Measurements from ENCODE around the gene HSPB8.

Gene HSPB8

GRCh38 chr12:119151445-119152026 lies 27.2 kb upstream of the HSPB8 start:
- Histone ChIP-seq H3K9ac (ENCODE audit: low read depth in 1 of 2, low read length in 2 of 2) (no peak overlapping the region), H3K9me3 (ENCODE audit: control insufficient read depth in 1 of 2, low read length in 2 of 2) (no peaks in the 10 kb centered on the region), H3K36me3 (ENCODE audit: control insufficient read depth in 1 of 2, insufficient read depth in 2 of 2, low read length in 2 of 2) (no peaks in the 10 kb centered on the region), H3K27ac (ENCODE audit: low read depth, low read length) (no peak overlapping the region), H3K4me1 (ENCODE audit: control insufficient read depth in 1 of 2, insufficient read depth in 2 of 2, low read length in 2 of 2) (no peaks in the 10 kb centered on the region), H3K27me3 (ENCODE audit: control insufficient read depth in 1 of 2, insufficient read depth in 2 of 2, low read length in 2 of 2) (no peaks in the 10 kb centered on the region), H3K4me3 (ENCODE audit: low read depth in 1 of 2, low read length in 2 of 2) (no peak overlapping the region)

- Histone ChIP-seq H3K9ac (ENCODE audit: low read depth in 1 of 2, low read length in 2 of 2) (no peak overlapping the region), H3K36me3 (ENCODE audit: control insufficient read depth in 1 of 2, insufficient read depth in 2 of 2, low read length in 2 of 2) (no peaks in the 10 kb centered on the region), H3K9me3 (ENCODE audit: control insufficient read depth in 1 of 2, low read length in 2 of 2) (no peaks in the 10 kb centered on the region), H3K27me3 (ENCODE audit: control insufficient read depth in 1 of 2, insufficient read depth in 2 of 2, low read length in 2 of 2) (no peaks in the 10 kb centered on the region), H3K27ac (ENCODE audit: low read depth, low read length) (no peak overlapping the region), H3K4me3 (ENCODE audit: low read depth in 1 of 2, low read length in 2 of 2) (no peak overlapping the region), H3K4me1 (ENCODE audit: control insufficient read depth in 1 of 2, insufficient read depth in 2 of 2, low read length in 2 of 2) (no peaks in the 10 kb centered on the region)
Observed at GRCh38 chr12:119153477-119154434, 25.0 kb upstream of the HSPB8 start.

- Histone ChIP-seq H3K9ac (ENCODE audit: low read depth in 1 of 2, low read length in 2 of 2) (no peak overlapping the region), H3K27ac (ENCODE audit: low read depth, low read length) (no peak overlapping the region), H3K27me3 (ENCODE audit: control insufficient read depth in 1 of 2, insufficient read depth in 2 of 2, low read length in 2 of 2) (no peaks in the 10 kb centered on the region), H3K4me1 (ENCODE audit: control insufficient read depth in 1 of 2, insufficient read depth in 2 of 2, low read length in 2 of 2) (no peaks in the 10 kb centered on the region), H3K9me3 (ENCODE audit: control insufficient read depth in 1 of 2, low read length in 2 of 2) (no peaks in the 10 kb centered on the region), H3K36me3 (ENCODE audit: control insufficient read depth in 1 of 2, insufficient read depth in 2 of 2, low read length in 2 of 2) (no peaks in the 10 kb centered on the region), H3K4me3 (ENCODE audit: low read depth in 1 of 2, low read length in 2 of 2) (no peak overlapping the region)
Observed at GRCh38 chr12:119154435-119154818, 24.3 kb upstream of the HSPB8 start.

GRCh38 chr12:119156401-119157044 lies 22.2 kb upstream of the HSPB8 start:
- Histone ChIP-seq H3K9me3 (ENCODE audit: control insufficient read depth in 1 of 2, low read length in 2 of 2) (no peaks in the 10 kb centered on the region), H3K9ac (ENCODE audit: low read depth in 1 of 2, low read length in 2 of 2) (no peak overlapping the region), H3K4me3 (ENCODE audit: low read depth in 1 of 2, low read length in 2 of 2) (no peak overlapping the region), H3K36me3 (ENCODE audit: control insufficient read depth in 1 of 2, insufficient read depth in 2 of 2, low read length in 2 of 2) (no peaks in the 10 kb centered on the region), H3K4me1 (ENCODE audit: control insufficient read depth in 1 of 2, insufficient read depth in 2 of 2, low read length in 2 of 2) (no peaks in the 10 kb centered on the region), H3K27me3 (ENCODE audit: control insufficient read depth in 1 of 2, insufficient read depth in 2 of 2, low read length in 2 of 2) (no peaks in the 10 kb centered on the region), H3K27ac (ENCODE audit: low read depth, low read length) (no peak overlapping the region)

GRCh38 chr12:119157528-119157927 lies 21.2 kb upstream of the HSPB8 start:
- H3K4me3 ChIP-seq (ENCODE audit: low read depth in 1 of 2, low read length in 2 of 2): no peak overlapping the region
- no peak overlapping the region for H3K9ac ChIP-seq (ENCODE audit: low read depth in 1 of 2, low read length in 2 of 2)
- no peaks in the 10 kb centered on the region for H3K36me3 ChIP-seq (ENCODE audit: control insufficient read depth in 1 of 2, insufficient read depth in 2 of 2, low read length in 2 of 2)
- H3K27ac ChIP-seq (ENCODE audit: low read depth, low read length): no peak overlapping the region
- H3K9me3 ChIP-seq (ENCODE audit: control insufficient read depth in 1 of 2, low read length in 2 of 2): no peaks in the 10 kb centered on the region
- H3K27me3 ChIP-seq (ENCODE audit: control insufficient read depth in 1 of 2, insufficient read depth in 2 of 2, low read length in 2 of 2): no peaks in the 10 kb centered on the region
- no peaks in the 10 kb centered on the region for H3K4me1 ChIP-seq (ENCODE audit: control insufficient read depth in 1 of 2, insufficient read depth in 2 of 2, low read length in 2 of 2)

- no peaks in the 10 kb centered on the region for H3K36me3 ChIP-seq (ENCODE audit: control insufficient read depth in 1 of 2, insufficient read depth in 2 of 2, low read length in 2 of 2)
- no peaks in the 10 kb centered on the region for H3K9me3 ChIP-seq (ENCODE audit: control insufficient read depth in 1 of 2, low read length in 2 of 2)
- no peak overlapping the region for H3K9ac ChIP-seq (ENCODE audit: low read depth in 1 of 2, low read length in 2 of 2)
- H3K27ac ChIP-seq (ENCODE audit: low read depth, low read length): no peak overlapping the region
- no peaks in the 10 kb centered on the region for H3K27me3 ChIP-seq (ENCODE audit: control insufficient read depth in 1 of 2, insufficient read depth in 2 of 2, low read length in 2 of 2)
- H3K4me3 ChIP-seq (ENCODE audit: low read depth in 1 of 2, low read length in 2 of 2): no peak overlapping the region
- H3K4me1 ChIP-seq (ENCODE audit: control insufficient read depth in 1 of 2, insufficient read depth in 2 of 2, low read length in 2 of 2): no peaks in the 10 kb centered on the region
Observed at GRCh38 chr12:119157978-119158377, 20.8 kb upstream of the HSPB8 start.

GRCh38 chr12:119158402-119158801 lies 20.3 kb upstream of the HSPB8 start:
- H3K4me1 ChIP-seq (ENCODE audit: control insufficient read depth in 1 of 2, insufficient read depth in 2 of 2, low read length in 2 of 2): no peaks in the 10 kb centered on the region
- H3K9ac ChIP-seq (ENCODE audit: low read depth in 1 of 2, low read length in 2 of 2): no peak overlapping the region
- H3K27ac ChIP-seq (ENCODE audit: low read depth, low read length): no peak overlapping the region
- H3K27me3 ChIP-seq (ENCODE audit: control insufficient read depth in 1 of 2, insufficient read depth in 2 of 2, low read length in 2 of 2): no peaks in the 10 kb centered on the region
- H3K36me3 ChIP-seq (ENCODE audit: control insufficient read depth in 1 of 2, insufficient read depth in 2 of 2, low read length in 2 of 2): no peaks in the 10 kb centered on the region
- H3K4me3 ChIP-seq (ENCODE audit: low read depth in 1 of 2, low read length in 2 of 2): no peak overlapping the region
- no peaks in the 10 kb centered on the region for H3K9me3 ChIP-seq (ENCODE audit: control insufficient read depth in 1 of 2, low read length in 2 of 2)

GRCh38 chr12:119159844-119160243 lies 18.9 kb upstream of the HSPB8 start:
- Histone ChIP-seq H3K9me3 (ENCODE audit: control insufficient read depth in 1 of 2, low read length in 2 of 2) (no peaks in the 10 kb centered on the region), H3K27ac (ENCODE audit: low read depth, low read length) (no peak overlapping the region), H3K27me3 (ENCODE audit: control insufficient read depth in 1 of 2, insufficient read depth in 2 of 2, low read length in 2 of 2) (no peaks in the 10 kb centered on the region), H3K9ac (ENCODE audit: low read depth in 1 of 2, low read length in 2 of 2) (no peak overlapping the region), H3K4me3 (ENCODE audit: low read depth in 1 of 2, low read length in 2 of 2) (no peak overlapping the region), H3K4me1 (ENCODE audit: control insufficient read depth in 1 of 2, insufficient read depth in 2 of 2, low read length in 2 of 2) (no peaks in the 10 kb centered on the region), H3K36me3 (ENCODE audit: control insufficient read depth in 1 of 2, insufficient read depth in 2 of 2, low read length in 2 of 2) (no peaks in the 10 kb centered on the region)

- Histone ChIP-seq H3K4me1 (ENCODE audit: control insufficient read depth in 1 of 2, insufficient read depth in 2 of 2, low read length in 2 of 2) (no peaks in the 10 kb centered on the region), H3K27me3 (ENCODE audit: control insufficient read depth in 1 of 2, insufficient read depth in 2 of 2, low read length in 2 of 2) (no peaks in the 10 kb centered on the region), H3K27ac (ENCODE audit: low read depth, low read length) (no peak overlapping the region), H3K9me3 (ENCODE audit: control insufficient read depth in 1 of 2, low read length in 2 of 2) (no peaks in the 10 kb centered on the region), H3K9ac (ENCODE audit: low read depth in 1 of 2, low read length in 2 of 2) (no peak overlapping the region), H3K36me3 (ENCODE audit: control insufficient read depth in 1 of 2, insufficient read depth in 2 of 2, low read length in 2 of 2) (no peaks in the 10 kb centered on the region), H3K4me3 (ENCODE audit: low read depth in 1 of 2, low read length in 2 of 2) (no peak overlapping the region)
Observed at GRCh38 chr12:119167902-119168301, 10.8 kb upstream of the HSPB8 start.

- H3K27ac ChIP-seq (ENCODE audit: low read depth, low read length): no peak overlapping the region
- no peaks in the 10 kb centered on the region for H3K4me1 ChIP-seq (ENCODE audit: control insufficient read depth in 1 of 2, insufficient read depth in 2 of 2, low read length in 2 of 2)
- H3K4me3 ChIP-seq (ENCODE audit: low read depth in 1 of 2, low read length in 2 of 2): no peak overlapping the region
- H3K36me3 ChIP-seq (ENCODE audit: control insufficient read depth in 1 of 2, insufficient read depth in 2 of 2, low read length in 2 of 2): no peaks in the 10 kb centered on the region
- no peaks in the 10 kb centered on the region for H3K9me3 ChIP-seq (ENCODE audit: control insufficient read depth in 1 of 2, low read length in 2 of 2)
- no peak overlapping the region for H3K9ac ChIP-seq (ENCODE audit: low read depth in 1 of 2, low read length in 2 of 2)
- no peaks in the 10 kb centered on the region for H3K27me3 ChIP-seq (ENCODE audit: control insufficient read depth in 1 of 2, insufficient read depth in 2 of 2, low read length in 2 of 2)
Observed at GRCh38 chr12:119168721-119169120, 10.0 kb upstream of the HSPB8 start.

Data from duodenal mucosa (tissue), 2 donors.